Common myeloid progenitor, CD34-positive (primary cell): ENCODE results near the gene KHDC4.

Experiments
- CTCF ChIA-PET: fragments of 350-600 bp; sonication (Branson Sonifier 250); formaldehyde crosslinking; loops from one replicate; lab custom pipeline; 2021; ENCODE audit warnings: antibody characterized with exemption; lab: Charles Lee
- POLR2A ChIA-PET: fragments of 350-600 bp; sonication (Branson Sonifier 250); formaldehyde crosslinking; loops from one replicate; lab custom pipeline; 2021; ENCODE audit warnings: antibody characterized with exemption; lab: Charles Lee
- DNase-seq, 3 donors: peaks; one replicate each; pipeline versions ENCODE4 v3.0.0 to v3.0.0-alpha.2; 2013
- H3K27ac ChIP-seq, 2 experiments: 1 replicate in 1 of 2; 2 replicates in 1 of 2; pipeline ENCODE4 v1.7.0; 2013; ENCODE audit warnings: inconsistent platforms in 2 of 2, low read length in 2 of 2, mild to moderate bottlenecking in 2 of 2, low read depth in 1 of 2, moderate library complexity in 1 of 2; ENCODE audit not compliant: severe bottlenecking in 2 of 2, insufficient read depth in 1 of 2, poor library complexity in 1 of 2
- H3K27me3 ChIP-seq, 5 experiments: replicated peaks in 2 of 5; 1 replicate in 3 of 5; 2 replicates in 2 of 5; pipeline versions ENCODE4 v1.6.1 to v1.7.0; 2013; ENCODE audit warnings: low read length in 4 of 5, mild to moderate bottlenecking in 2 of 5, moderate library complexity in 2 of 5, inconsistent platforms in 1 of 5; ENCODE audit not compliant: insufficient read depth in 5 of 5, control insufficient read depth in 4 of 5
- H3K36me3 ChIP-seq, 4 experiments: 1 replicate in 2 of 4; 2 replicates in 2 of 4; pipeline versions ENCODE4 v1.6.1 to v1.7.0; 2013; ENCODE audit warnings: low read length in 3 of 4, control low read depth in 1 of 4, mild to moderate bottlenecking in 1 of 4; ENCODE audit not compliant: control insufficient read depth in 4 of 4, insufficient read depth in 4 of 4
- H3K4me1 ChIP-seq, 4 experiments: 1 replicate in 3 of 4; 2 replicates in 1 of 4; pipeline versions ENCODE4 v1.6.1 to v1.7.1; 2013; ENCODE audit warnings: low read length in 3 of 4, mild to moderate bottlenecking in 3 of 4, control low read depth in 1 of 4, inconsistent platforms in 1 of 4, moderate library complexity in 1 of 4; ENCODE audit not compliant: control insufficient read depth in 4 of 4, insufficient read depth in 4 of 4; ENCODE audit errors: control extremely low read depth in 1 of 4
- H3K4me3 ChIP-seq, 7 experiments: 1 replicate in 4 of 7; 2 replicates in 3 of 7; pipeline versions ENCODE4 v1.5.1 to v1.7.0; 2013; ENCODE audit warnings: mild to moderate bottlenecking in 7 of 7, low read length in 6 of 7, moderate library complexity in 6 of 7, inconsistent platforms in 2 of 7, low read depth in 2 of 7, control low read depth in 1 of 7; ENCODE audit not compliant: insufficient read depth in 4 of 7, control insufficient read depth in 1 of 7; ENCODE audit errors: extremely low read depth in 1 of 7
- H3K9me3 ChIP-seq, 5 experiments: 1 replicate in 4 of 5; 2 replicates in 1 of 5; pipeline versions ENCODE4 v1.6.1 to v1.7.1; 2013; ENCODE audit warnings: low read length in 4 of 5, mild to moderate bottlenecking in 2 of 5, inconsistent platforms in 1 of 5, low read depth in 1 of 5, moderate library complexity in 1 of 5; ENCODE audit not compliant: control insufficient read depth in 4 of 5, insufficient read depth in 2 of 5; ENCODE audit errors: control extremely low read depth in 1 of 5
- WGBS: methylation state at CpG from one replicate; pipeline ENCODE4 v1.1.5; 2013; ENCODE audit not compliant: insufficient coverage; 5-methylcytosine and 5-hydroxymethylcytosine counted together

The KHDC4 gene

GRCh38 chr1:155929057-155929456 lies 5.2 kb downstream of the KHDC4 start:
- Histone ChIP-seq H3K27ac (no peak overlapping the region), H3K36me3 (peaks cover 34 to 77% (median 58%) of the 10 kb centered on the region in 4 experiments), H3K4me1 (peaks cover 2 to 27% (median 23%) of the 10 kb centered on the region in 4 experiments), H3K27me3 (no peaks in the 10 kb centered on the region), H3K4me3 (no peak overlapping the region), H3K9me3 (no peaks in the 10 kb centered on the region)
- ChIA-PET CTCF (interaction anchor here (1.6 kb wide), 1 partner anchor 68 kb away, joined by 4 read pairs; no protein-coding TSS in a partner anchor), POLR2A (no interaction called here)
- WGBS, result 100% methylated on average over 2 of the region's 5 CpGs
- no peak for DNase-seq

GRCh38 chr1:155925506-155925905 lies 8.7 kb downstream of the KHDC4 start:
- no peak overlapping the region for H3K4me3 ChIP-seq
- H3K36me3 ChIP-seq, result peaks cover 43 to 88% (median 66%) of the 10 kb centered on the region in 4 experiments
- ChIA-PET CTCF (no interaction called here), POLR2A (interaction anchor here (0.6 kb wide), 1 partner anchor 324 kb away, joined by 3 read pairs; no protein-coding TSS in a partner anchor)
- no peaks in the 10 kb centered on the region for H3K9me3 ChIP-seq
- no peak overlapping the region for H3K27ac ChIP-seq
- no peak for DNase-seq
- 100% methylated on average over 2 of the region's 2 CpGs for WGBS
- H3K4me1 ChIP-seq, result no peaks in the 10 kb centered on the region
- no peaks in the 10 kb centered on the region for H3K27me3 ChIP-seq

GRCh38 chr1:155920717-155921116 lies 13.5 kb downstream of the KHDC4 start:
- Histone ChIP-seq H3K4me3 (no peak overlapping the region), H3K9me3 (no peaks in the 10 kb centered on the region), H3K36me3 (peaks cover 34 to 87% (median 60%) of the 10 kb centered on the region in 4 experiments), H3K4me1 (no peaks in the 10 kb centered on the region), H3K27ac (no peak overlapping the region), H3K27me3 (no peaks in the 10 kb centered on the region)
- POLR2A ChIA-PET, result no interaction called here
- CTCF ChIA-PET, result interaction anchor here (1.6 kb wide), 1 partner anchor 17 kb away, joined by 9 read pairs; no protein-coding TSS in a partner anchor
- 90% methylated on average over 2 of the region's 3 CpGs for WGBS
- DNase-seq, result no peak

GRCh38 chr1:155919801-155920200 lies 14.4 kb downstream of the KHDC4 start:
- Histone ChIP-seq H3K36me3 (peaks cover 32 to 90% (median 57%) of the 10 kb centered on the region in 4 experiments), H3K27me3 (no peaks in the 10 kb centered on the region), H3K9me3 (no peaks in the 10 kb centered on the region), H3K4me3 (no peak overlapping the region), H3K4me1 (no peaks in the 10 kb centered on the region), H3K27ac (no peak overlapping the region)
- WGBS, result 100% methylated on average over 1 of the region's 2 CpGs
- CTCF ChIA-PET, result interaction anchor here (1.1 to 1.3 kb wide), 2 partner anchors 14 to 70 kb away, joined by 3 read pairs; partner anchors contain the start of gene KHDC4
- DNase-seq, result no peak
- POLR2A ChIA-PET, result interaction anchor here (1.1 kb wide), 1 partner anchor 15 kb away, joined by 3 read pairs; the partner anchor contains the start of gene KHDC4

- DNase-seq, result no peak
- Histone ChIP-seq H3K4me3 (no peak overlapping the region), H3K4me1 (no peaks in the 10 kb centered on the region), H3K9me3 (no peaks in the 10 kb centered on the region), H3K27me3 (no peaks in the 10 kb centered on the region), H3K36me3 (peaks cover 30 to 90% (median 61%) of the 10 kb centered on the region in 4 experiments), H3K27ac (no peak overlapping the region)
- WGBS, result 100% methylated on average over 2 of the region's 3 CpGs
- ChIA-PET POLR2A (interaction anchor here (0.6 to 0.8 kb wide), 2 partner anchors 8 to 9 kb away, joined by 3 read pairs; no protein-coding TSS in a partner anchor), CTCF (interaction anchor here (1.1 to 1.3 kb wide), 2 partner anchors 15 to 71 kb away, joined by 3 read pairs; partner anchors contain the start of gene KHDC4)
Observed at GRCh38 chr1:155918660-155919059, 15.6 kb downstream of the KHDC4 start.

GRCh38 chr1:155913969-155914757 lies 20.1 kb downstream of the KHDC4 start:
- Histone ChIP-seq H3K9me3 (no peaks in the 10 kb centered on the region), H3K27me3 (no peaks in the 10 kb centered on the region), H3K4me1 (peaks cover 10 to 22% (median 18%) of the 10 kb centered on the region in 4 experiments), H3K36me3 (peaks cover 22 to 72% (median 43%) of the 10 kb centered on the region in 4 experiments), H3K27ac (no peak overlapping the region), H3K4me3 (no peak overlapping the region)
- no peak for DNase-seq
- ChIA-PET CTCF (no interaction called here), POLR2A (no interaction called here)
- no CpG with 5 or more reads among the region's 6 CpGs for WGBS
